Astrocyte (in vitro differentiated cells and primary cell): ENCODE data around the gene MYRIP. TPM values are rescaled to one million over a fixed set of nuclear protein-coding genes. Genes with fewer than 3 reads are reported as not detected.

Experiments used
- DNase-seq: peaks from one replicate; pipeline ENCODE4 v3.0.0-alpha.2; 2010; ENCODE audit warnings: low read depth
- FAIRE-seq: peaks from 2 replicates; lab custom pipeline; 2011; peaks lifted over from hg19 to GRCh38; lab: Jason Lieb, UNC
- H2AFZ ChIP-seq: 2 replicates; pipeline ENCODE4 v1.6.0; 2012; ENCODE audit warnings: low read depth, low read length, inconsistent platforms
- H3K27ac ChIP-seq: 2 replicates; pipeline ENCODE4 v1.5.1; 2011; ENCODE audit warnings: low read depth, low read length, inconsistent platforms
- H3K27me3 ChIP-seq: 2 replicates; pipeline ENCODE4 v1.6.0; 2011; ENCODE audit warnings: low read length, inconsistent platforms; ENCODE audit not compliant: insufficient read depth
- H3K36me3 ChIP-seq: 2 replicates; pipeline ENCODE4 v1.5.1; 2011; ENCODE audit warnings: low read length, inconsistent platforms; ENCODE audit not compliant: insufficient read depth
- H3K4me1 ChIP-seq: 2 replicates; pipeline ENCODE4 v1.5.1; 2011; ENCODE audit warnings: low read length, inconsistent platforms; ENCODE audit not compliant: insufficient read depth
- H3K4me2 ChIP-seq: 2 replicates; pipeline ENCODE4 v1.6.0; 2012; ENCODE audit warnings: low read length, inconsistent platforms
- H3K4me3 ChIP-seq: 2 replicates; pipeline ENCODE4 v1.5.1; 2011; ENCODE audit warnings: low read depth, mild to moderate bottlenecking, low read length, inconsistent platforms; ENCODE audit not compliant: insufficient read depth
- H3K79me2 ChIP-seq: 2 replicates; pipeline ENCODE4 v1.6.0; 2012; ENCODE audit warnings: mild to moderate bottlenecking, low read length, inconsistent platforms; ENCODE audit not compliant: insufficient read depth
- H3K9ac ChIP-seq: 2 replicates; pipeline ENCODE4 v1.6.0; 2012; ENCODE audit warnings: mild to moderate bottlenecking, low read length, inconsistent platforms
- H3K9me3 ChIP-seq: 2 replicates; pipeline ENCODE4 v1.5.1; 2012; ENCODE audit warnings: low read depth, mild to moderate bottlenecking, low read length, inconsistent platforms; ENCODE audit not compliant: insufficient read depth
- H4K20me1 ChIP-seq: 2 replicates; pipeline ENCODE4 v1.6.0; 2012; ENCODE audit warnings: low read length, inconsistent platforms; ENCODE audit not compliant: insufficient read depth
- H3K27ac Mint-ChIP-seq: one replicate; pipeline ENCODE4 v1.8.0; 2021; ENCODE audit warnings: mild to moderate bottlenecking, mixed read lengths; ENCODE audit not compliant: unreplicated experiment
- H3K27me3 Mint-ChIP-seq: one replicate; pipeline ENCODE4 v1.8.0; 2021; ENCODE audit warnings: low read depth, mixed read lengths; ENCODE audit not compliant: unreplicated experiment
- H3K36me3 Mint-ChIP-seq: one replicate; pipeline ENCODE4 v1.8.0; 2021; ENCODE audit warnings: low read depth, mixed read lengths; ENCODE audit not compliant: unreplicated experiment
- H3K4me1 Mint-ChIP-seq: one replicate; pipeline ENCODE4 v1.8.0; 2021; ENCODE audit warnings: low read depth, mixed read lengths; ENCODE audit not compliant: unreplicated experiment
- H3K4me3 Mint-ChIP-seq: one replicate; pipeline ENCODE4 v1.8.0; 2021; ENCODE audit warnings: mild to moderate bottlenecking, moderate library complexity, mixed read lengths; ENCODE audit not compliant: unreplicated experiment
- H3K9me3 Mint-ChIP-seq: one replicate; pipeline ENCODE4 v1.8.0; 2021; ENCODE audit warnings: mild to moderate bottlenecking, mixed read lengths; ENCODE audit not compliant: unreplicated experiment
- CTCF ChIP-seq: IDR thresholded peaks from 2 replicates; pipeline ENCODE4 v1.5.1; 2011; ENCODE audit warnings: low read depth, mild to moderate bottlenecking, inconsistent platforms, low read length, moderate library complexity; ENCODE audit not compliant: insufficient read depth
- EZH2 ChIP-seq: IDR thresholded peaks from 2 replicates; pipeline ENCODE4 v1.6.1; 2012; ENCODE audit warnings: mild to moderate bottlenecking, low read length, inconsistent platforms; ENCODE audit not compliant: insufficient read depth
- total RNA-seq: library from RNA; stranded (reverse); gene quantifications from 2 replicates; pipeline ENCODE4 v1.2.1, GENCODE V29; 2021

Gene MYRIP
- total RNA-seq, 1 donor from 2014 or later: 0.07 TPM

- H3K27ac Mint-ChIP-seq: no peak overlapping the region
- H3K4me1 Mint-ChIP-seq: no peaks in the 10 kb centered on the region
- H3K79me2 ChIP-seq: no peaks in the 10 kb centered on the region
- peaks cover 22% of the 10 kb centered on the region for H3K27me3 ChIP-seq
- H2AFZ ChIP-seq: no peak overlapping the region
- H3K36me3 ChIP-seq: no peaks in the 10 kb centered on the region
- DNase-seq: no peak
- H3K9me3 ChIP-seq: no peaks in the 10 kb centered on the region
- H3K4me3 Mint-ChIP-seq: no peak overlapping the region
- no peaks in the 10 kb centered on the region for H3K36me3 Mint-ChIP-seq
- no peak overlapping the region for H3K9ac ChIP-seq
- no peak overlapping the region for H3K4me3 ChIP-seq
- FAIRE-seq: no peak
- H4K20me1 ChIP-seq: no peaks in the 10 kb centered on the region
- peaks cover 47% of the 10 kb centered on the region for H3K27me3 Mint-ChIP-seq
- H3K27ac ChIP-seq: no peak overlapping the region
- H3K4me2 ChIP-seq: no peak overlapping the region
- TF ChIP-seq CTCF (no peak), EZH2 (no peak)
- H3K9me3 Mint-ChIP-seq: peaks cover 3% of the 10 kb centered on the region
- peaks cover 3% of the 10 kb centered on the region for H3K4me1 ChIP-seq
Measured at GRCh38 chr3:39803956-39804355, 5.5 kb upstream of the MYRIP start.

- Mint-ChIP-seq H3K27me3 (peaks cover 46% of the 10 kb centered on the region), H3K4me3 (no peak overlapping the region), H3K36me3 (no peaks in the 10 kb centered on the region), H3K9me3 (peaks cover 3% of the 10 kb centered on the region), H3K4me1 (peaks cover under 1% of the 10 kb centered on the region), H3K27ac (no peak overlapping the region)
- H2AFZ ChIP-seq: no peak overlapping the region
- no peak for DNase-seq
- no peak for TF ChIP-seq EZH2
- no peak for TF ChIP-seq CTCF
- peaks cover 9% of the 10 kb centered on the region for H3K4me1 ChIP-seq
- H3K9me3 ChIP-seq: no peaks in the 10 kb centered on the region
- H3K27ac ChIP-seq: no peak overlapping the region
- no peaks in the 10 kb centered on the region for H3K79me2 ChIP-seq
- no peaks in the 10 kb centered on the region for H4K20me1 ChIP-seq
- H3K36me3 ChIP-seq: no peaks in the 10 kb centered on the region
- no peak overlapping the region for H3K4me2 ChIP-seq
- H3K4me3 ChIP-seq: no peak overlapping the region
- H3K27me3 ChIP-seq: peaks cover 27% of the 10 kb centered on the region
- no peak overlapping the region for H3K9ac ChIP-seq
- no peak for FAIRE-seq
Measured at GRCh38 chr3:39804951-39805350, 4.5 kb upstream of the MYRIP start.

GRCh38 chr3:39805650-39806049 lies 3.8 kb upstream of the MYRIP start:
- TF ChIP-seq EZH2 (no peak), CTCF (no peak)
- H3K79me2 ChIP-seq: no peaks in the 10 kb centered on the region
- no peaks in the 10 kb centered on the region for H3K9me3 ChIP-seq
- peaks cover 3% of the 10 kb centered on the region for H3K9me3 Mint-ChIP-seq
- peaks cover 34% of the 10 kb centered on the region for H3K27me3 ChIP-seq
- H3K9ac ChIP-seq: no peak overlapping the region
- no peaks in the 10 kb centered on the region for H4K20me1 ChIP-seq
- H3K36me3 Mint-ChIP-seq: no peaks in the 10 kb centered on the region
- H3K27ac ChIP-seq: no peak overlapping the region
- H3K27me3 Mint-ChIP-seq: peaks cover 53% of the 10 kb centered on the region
- H3K36me3 ChIP-seq: no peaks in the 10 kb centered on the region
- H3K4me3 Mint-ChIP-seq: no peak overlapping the region
- H3K4me1 Mint-ChIP-seq: peaks cover 4% of the 10 kb centered on the region
- H3K4me1 ChIP-seq: peaks cover 11% of the 10 kb centered on the region
- no peak overlapping the region for H3K4me3 ChIP-seq
- no peak overlapping the region for H3K4me2 ChIP-seq
- no peak overlapping the region for H3K27ac Mint-ChIP-seq
- FAIRE-seq (no peak), DNase-seq (no peak)
- no peak overlapping the region for H2AFZ ChIP-seq
